Mesenchymal stem cell (in vitro differentiated cells and primary cell): Measurements from ENCODE around the gene ABCG1.

Source experiments
- DNase-seq: peaks from one replicate; pipeline ENCODE4 v3.0.0-alpha.2; 2013
- H2AFZ ChIP-seq: one replicate; pipeline ENCODE4 v1.6.1; 2013; ENCODE audit warnings: low read depth, mild to moderate bottlenecking, control low read depth, inconsistent platforms, low read length, moderate library complexity
- H2AK5ac ChIP-seq: 2 replicates; pipeline ENCODE4 v1.6.1; 2013; ENCODE audit warnings: low read length, moderate library complexity, mild to moderate bottlenecking, inconsistent platforms; ENCODE audit not compliant: severe bottlenecking
- H2BK120ac ChIP-seq: one replicate; pipeline ENCODE4 v1.6.1; 2013; ENCODE audit warnings: low read depth, mild to moderate bottlenecking, inconsistent platforms, low read length, moderate library complexity
- H2BK12ac ChIP-seq, 2 experiments: one replicate each; pipeline ENCODE4 v1.6.1; 2013; ENCODE audit warnings: inconsistent platforms in 2 of 2, low read length in 2 of 2, mild to moderate bottlenecking in 2 of 2, moderate library complexity in 2 of 2, control low read depth in 1 of 2
- H2BK15ac ChIP-seq: one replicate; pipeline ENCODE4 v1.6.1; 2013; ENCODE audit warnings: mild to moderate bottlenecking, low read depth, inconsistent platforms; ENCODE audit not compliant: poor library complexity, severe bottlenecking
- H2BK5ac ChIP-seq: 2 replicates; pipeline ENCODE4 v1.6.1; 2013; ENCODE audit warnings: low read depth, mild to moderate bottlenecking, low read length, control low read depth, inconsistent platforms; ENCODE audit not compliant: poor library complexity, severe bottlenecking
- H3K14ac ChIP-seq, 2 experiments: one replicate each; pipeline ENCODE4 v1.6.1; 2013; ENCODE audit warnings: inconsistent platforms in 2 of 2, low read length in 2 of 2, control low read depth in 1 of 2, mild to moderate bottlenecking in 1 of 2, moderate library complexity in 1 of 2
- H3K18ac ChIP-seq, 2 experiments: one replicate each; pipeline ENCODE4 v1.6.1; 2013; ENCODE audit warnings: inconsistent platforms in 2 of 2, low read length in 2 of 2, control low read depth in 1 of 2, low read depth in 1 of 2, mild to moderate bottlenecking in 1 of 2
- H3K23ac ChIP-seq, 2 experiments: one replicate each; pipeline ENCODE4 v1.6.1; 2013; ENCODE audit warnings: inconsistent platforms in 2 of 2, low read length in 2 of 2, mild to moderate bottlenecking in 2 of 2, moderate library complexity in 2 of 2, control low read depth in 1 of 2
- H3K27ac ChIP-seq: 2 replicates; pipeline ENCODE4 v1.5.1; 2013; ENCODE audit warnings: mild to moderate bottlenecking, moderate library complexity, low read length, control low read depth, inconsistent platforms; ENCODE audit not compliant: poor library complexity, severe bottlenecking
- H3K27me3 ChIP-seq, 2 experiments: 2 replicates each; pipeline versions ENCODE4 v1.6.1 to v1.7.0; 2013; ENCODE audit warnings: low read length in 2 of 2, mild to moderate bottlenecking in 2 of 2, moderate library complexity in 2 of 2, control low read depth in 1 of 2, inconsistent platforms in 1 of 2; ENCODE audit not compliant: control insufficient read depth in 1 of 2, insufficient read depth in 1 of 2
- H3K36me3 ChIP-seq, 2 experiments: 2 replicates each; pipeline versions ENCODE4 v1.6.1 to v1.7.0; 2013; ENCODE audit warnings: low read length in 2 of 2, control low read depth in 1 of 2, inconsistent platforms in 1 of 2, low read depth in 1 of 2, mild to moderate bottlenecking in 1 of 2; ENCODE audit not compliant: insufficient read depth in 2 of 2, control insufficient read depth in 1 of 2
- H3K4ac ChIP-seq, 2 experiments: one replicate each; pipeline ENCODE4 v1.6.1; 2013; ENCODE audit warnings: inconsistent platforms in 2 of 2, low read length in 2 of 2, mild to moderate bottlenecking in 2 of 2, moderate library complexity in 2 of 2, control low read depth in 1 of 2, low read depth in 1 of 2
- H3K4me1 ChIP-seq: 2 replicates; pipeline ENCODE4 v1.6.1; 2013; ENCODE audit warnings: low read depth, low read length, control low read depth; ENCODE audit not compliant: control insufficient read depth, insufficient read depth
- H3K4me2 ChIP-seq: 2 replicates; pipeline ENCODE4 v1.6.1; 2013; ENCODE audit warnings: low read length, mild to moderate bottlenecking, inconsistent platforms; ENCODE audit not compliant: poor library complexity, severe bottlenecking
- H3K4me3 ChIP-seq, 2 experiments: 2 replicates each; pipeline versions ENCODE4 v1.5.1 to v1.7.0; 2013; ENCODE audit warnings: low read length in 2 of 2, mild to moderate bottlenecking in 2 of 2, control low read depth in 1 of 2, low read depth in 1 of 2; ENCODE audit not compliant: insufficient read depth in 1 of 2
- H3K79me1 ChIP-seq: replicated peaks from 2 replicates; pipeline ENCODE4 v1.6.1; 2013; ENCODE audit warnings: mild to moderate bottlenecking, control low read depth, low read length, inconsistent platforms; ENCODE audit not compliant: poor library complexity, severe bottlenecking
- H3K9ac ChIP-seq: 2 replicates; pipeline ENCODE4 v1.7.0; 2013; ENCODE audit warnings: mild to moderate bottlenecking, low read length, moderate library complexity
- H3K9me3 ChIP-seq: 2 replicates; pipeline ENCODE4 v1.7.0; 2013; ENCODE audit warnings: mild to moderate bottlenecking, low read length; ENCODE audit not compliant: control insufficient read depth
- H4K8ac ChIP-seq: one replicate; pipeline ENCODE4 v1.6.1; 2013; ENCODE audit warnings: inconsistent platforms, mild to moderate bottlenecking, low read length, moderate library complexity
- H4K91ac ChIP-seq: one replicate; pipeline ENCODE4 v1.6.1; 2013; ENCODE audit warnings: mild to moderate bottlenecking, low read length, inconsistent platforms
- WGBS: methylation state at CpG from one replicate; pipeline ENCODE4 v1.1.7; 2013; ENCODE audit warnings: mixed read lengths; 5-methylcytosine and 5-hydroxymethylcytosine counted together

Gene ABCG1

DNA sequence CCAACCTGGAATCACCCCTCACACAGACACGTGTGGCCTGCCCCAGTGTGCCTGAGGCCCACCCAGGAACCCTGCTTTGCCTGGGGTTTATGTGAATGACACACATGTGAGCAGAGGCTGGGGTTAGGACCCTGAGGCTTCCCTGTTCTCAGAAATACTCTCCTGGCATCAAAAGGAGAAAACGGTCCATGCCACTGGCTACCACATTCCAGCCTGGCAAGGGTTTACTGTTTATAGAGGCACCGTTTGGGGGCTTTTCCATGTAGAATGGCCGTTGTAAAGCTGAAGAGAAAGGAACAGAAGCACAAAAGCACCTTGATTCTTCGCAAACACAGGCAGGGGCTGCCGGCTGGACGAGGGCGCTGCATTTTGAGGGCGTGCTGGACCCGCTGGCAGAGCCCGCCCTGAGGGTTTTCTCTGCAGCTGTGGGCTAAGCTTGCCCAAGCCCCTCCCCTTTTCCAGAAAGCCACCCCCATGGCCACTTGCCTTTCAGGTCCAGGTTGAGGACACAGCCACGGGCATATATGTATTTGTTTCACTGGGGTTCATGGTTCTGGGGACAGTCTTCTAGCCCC lies 83.2 kb downstream of the ABCG1 start:
- no peak overlapping the region for H2BK12ac ChIP-seq
- H4K8ac ChIP-seq = no peak overlapping the region
- no peak overlapping the region for H2AFZ ChIP-seq
- WGBS = 78% methylated on average over 12 of the region's 12 CpGs
- H2BK5ac ChIP-seq = no peak overlapping the region
- no peak overlapping the region for H4K91ac ChIP-seq
- no peaks in the 10 kb centered on the region for H3K36me3 ChIP-seq
- H3K4ac ChIP-seq = no peak overlapping the region
- H2BK15ac ChIP-seq = no peak overlapping the region
- H3K4me1 ChIP-seq = peaks cover 5% of the 10 kb centered on the region
- H2AK5ac ChIP-seq = no peak overlapping the region
- H3K4me2 ChIP-seq = no peak overlapping the region
- no peaks in the 10 kb centered on the region for H3K9me3 ChIP-seq
- H3K27ac ChIP-seq = no peak overlapping the region
- no peak overlapping the region for H3K9ac ChIP-seq
- H3K27me3 ChIP-seq = peaks cover 72 to 86% of the 10 kb centered on the region in 2 experiments
- no peak overlapping the region for H2BK120ac ChIP-seq
- DNase-seq = no peak
- H3K14ac ChIP-seq = no peak overlapping the region
- H3K18ac ChIP-seq = no peak overlapping the region
- H3K23ac ChIP-seq = no peak overlapping the region
- no peaks in the 10 kb centered on the region for H3K79me1 ChIP-seq
- H3K4me3 ChIP-seq = no peak overlapping the region

- H3K4me1 ChIP-seq = peaks cover 5% of the 10 kb centered on the region
- H3K4me3 ChIP-seq = no peak overlapping the region
- H3K36me3 ChIP-seq = no peaks in the 10 kb centered on the region
- H2BK12ac ChIP-seq = no peak overlapping the region
- no peak overlapping the region for H3K4me2 ChIP-seq
- WGBS = 76% methylated on average over 7 of the region's 7 CpGs
- H4K8ac ChIP-seq = no peak overlapping the region
- no peak overlapping the region for H3K9ac ChIP-seq
- no peak overlapping the region for H2BK5ac ChIP-seq
- peaks cover 67 to 85% of the 10 kb centered on the region in 2 experiments for H3K27me3 ChIP-seq
- no peak for DNase-seq
- H3K27ac ChIP-seq = no peak overlapping the region
- H4K91ac ChIP-seq = no peak overlapping the region
- H3K79me1 ChIP-seq = no peaks in the 10 kb centered on the region
- H2AK5ac ChIP-seq = no peak overlapping the region
- no peak overlapping the region for H3K14ac ChIP-seq
- no peak overlapping the region for H2BK120ac ChIP-seq
- H3K4ac ChIP-seq = no peak overlapping the region
- no peak overlapping the region for H2BK15ac ChIP-seq
- no peak overlapping the region for H3K23ac ChIP-seq
- no peaks in the 10 kb centered on the region for H3K9me3 ChIP-seq
- H3K18ac ChIP-seq = no peak overlapping the region
- H2AFZ ChIP-seq = no peak overlapping the region
Observed at GRCh38 chr21:42302794-42303193, 83.9 kb downstream of the ABCG1 start.

DNA sequence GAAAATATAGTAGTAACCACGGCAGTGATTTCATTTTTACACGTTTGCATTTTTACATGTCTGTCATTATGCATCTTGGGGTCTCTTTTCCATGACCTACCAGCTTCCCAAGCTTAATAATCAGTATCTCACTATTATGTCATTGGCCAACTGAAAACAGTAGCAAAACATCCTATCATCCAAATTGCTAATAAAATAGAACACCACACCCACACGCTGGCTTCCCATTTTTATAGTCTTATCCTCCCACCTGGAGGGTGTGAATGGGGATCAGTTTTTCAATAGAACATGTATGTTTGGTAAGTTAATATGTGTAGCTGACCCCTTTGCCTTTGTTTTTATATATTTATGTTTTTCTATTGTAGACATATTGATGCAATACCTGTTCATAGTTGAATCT lies 84.5 kb downstream of the ABCG1 start:
- Histone ChIP-seq H3K79me1 (no peaks in the 10 kb centered on the region), H4K8ac (no peak overlapping the region), H3K4ac (no peak overlapping the region), H3K14ac (no peak overlapping the region), H3K27me3 (peaks cover 69 to 87% of the 10 kb centered on the region in 2 experiments), H2BK12ac (no peak overlapping the region), H2AFZ (no peak overlapping the region), H3K9ac (no peak overlapping the region), H3K18ac (no peak overlapping the region), H3K27ac (no peak overlapping the region), H4K91ac (no peak overlapping the region), H3K9me3 (no peaks in the 10 kb centered on the region), H2BK5ac (no peak overlapping the region), H2AK5ac (no peak overlapping the region), H2BK15ac (no peak overlapping the region), H3K4me2 (no peak overlapping the region), H3K4me3 (no peak overlapping the region), H2BK120ac (no peak overlapping the region), H3K4me1 (peaks cover 4% of the 10 kb centered on the region), H3K36me3 (no peaks in the 10 kb centered on the region), H3K23ac (no peak overlapping the region)
- 81% methylated on average over 2 of the region's 3 CpGs for WGBS
- no peak for DNase-seq

- Histone ChIP-seq H3K36me3 (no peaks in the 10 kb centered on the region), H4K8ac (no peak overlapping the region), H4K91ac (no peak overlapping the region), H3K4ac (no peak overlapping the region), H2BK5ac (no peak overlapping the region), H3K4me1 (peaks cover 9% of the 10 kb centered on the region), H3K9ac (no peak overlapping the region), H2BK12ac (no peak overlapping the region), H3K4me3 (no peak overlapping the region), H3K18ac (no peak overlapping the region), H2BK15ac (no peak overlapping the region), H3K14ac (no peak overlapping the region), H2AK5ac (no peak overlapping the region), H3K79me1 (no peaks in the 10 kb centered on the region), H3K9me3 (no peaks in the 10 kb centered on the region), H3K4me2 (no peak overlapping the region), H2BK120ac (no peak overlapping the region), H2AFZ (no peak overlapping the region), H3K27me3 (peaks cover 56 to 88% of the 10 kb centered on the region in 2 experiments), H3K27ac (no peak overlapping the region), H3K23ac (no peak overlapping the region)
- 87% methylated on average over 19 of the region's 22 CpGs for WGBS
- no peak for DNase-seq
Observed at GRCh38 chr21:42304556-42305454, 85.9 kb downstream of the ABCG1 start.
